Measurements from ENCODE around the gene THOC5.
"Not testable (repeated sequence)": the region's sequence is repeated elsewhere in the genome, so short reads cannot be mapped to it uniquely, and the experiment has no call there.

Gene THOC5

GRCh38 chr22:29596408-29596807, 42.9 kb upstream of the THOC5 start:
- H3K27me3 ChIP-seq (ENCODE audit: low read length), result no peaks in the 10 kb centered on the region
- H3K36me3 ChIP-seq (ENCODE audit: low read length), result no peaks in the 10 kb centered on the region
- no peak overlapping the region for H3K4me2 ChIP-seq (ENCODE audit: low read depth, low read length, poor library complexity, severe bottlenecking)
- H3K4me3 ChIP-seq (ENCODE audit: insufficient read depth, low read length, poor library complexity, severe bottlenecking), result no peak overlapping the region
- H2AFZ ChIP-seq (ENCODE audit: low read depth, low read length, severe bottlenecking), result no peak overlapping the region
- no peak for TF ChIP-seq EZH2phosphoT487 (conservative IDR thresholded peaks at IDR 0.05; ENCODE audit: low read length)
- no peak for TF ChIP-seq CTCF (IDR thresholded peaks at IDR 0.05; ENCODE audit: insufficient read depth, low read length, poor library complexity, severe bottlenecking)
- H3K27ac ChIP-seq (ENCODE audit: low read depth, low read length), result no peak overlapping the region
- no peaks in the 10 kb centered on the region for H3K9me2 ChIP-seq (replicated peaks; ENCODE audit: insufficient read depth, low read length)
- H3K79me2 ChIP-seq (ENCODE audit: insufficient read depth, low read length), result no peaks in the 10 kb centered on the region
- no peaks in the 10 kb centered on the region for H4K20me1 ChIP-seq (ENCODE audit: low read depth, low read length)
- no peaks in the 10 kb centered on the region for H3K9me3 ChIP-seq (ENCODE audit: insufficient read depth, low read length)
- H3K9ac ChIP-seq (ENCODE audit: low read length), result no peak overlapping the region
- no peaks in the 10 kb centered on the region for H3F3A ChIP-seq (ENCODE audit: insufficient read depth)

GRCh38 chr22:29594447-29594846, 40.9 kb upstream of the THOC5 start:
- H3K27ac ChIP-seq (ENCODE audit: low read depth, low read length); H3K36me3 ChIP-seq (ENCODE audit: low read length); H3K9ac ChIP-seq (ENCODE audit: low read length); H3K4me3 ChIP-seq (ENCODE audit: insufficient read depth, low read length, poor library complexity, severe bottlenecking); H3K79me2 ChIP-seq (ENCODE audit: insufficient read depth, low read length); H3F3A ChIP-seq (ENCODE audit: insufficient read depth); H4K20me1 ChIP-seq (ENCODE audit: low read depth, low read length); H2AFZ ChIP-seq (ENCODE audit: low read depth, low read length, severe bottlenecking); H3K27me3 ChIP-seq (ENCODE audit: low read length); H3K9me3 ChIP-seq (ENCODE audit: insufficient read depth, low read length); H3K4me2 ChIP-seq (ENCODE audit: low read depth, low read length, poor library complexity, severe bottlenecking); H3K9me2 ChIP-seq (replicated peaks; ENCODE audit: insufficient read depth, low read length): not testable (repeated sequence)

- Histone ChIP-seq H3K36me3 (ENCODE audit: low read length) (no peaks in the 10 kb centered on the region), H3F3A (ENCODE audit: insufficient read depth) (no peaks in the 10 kb centered on the region), H3K27me3 (ENCODE audit: low read length) (no peaks in the 10 kb centered on the region), H3K9me2 (replicated peaks; ENCODE audit: insufficient read depth, low read length) (no peaks in the 10 kb centered on the region), H3K4me2 (ENCODE audit: low read depth, low read length, poor library complexity, severe bottlenecking) (no peak overlapping the region), H4K20me1 (ENCODE audit: low read depth, low read length) (no peaks in the 10 kb centered on the region), H3K9ac (ENCODE audit: low read length) (no peak overlapping the region), H3K79me2 (ENCODE audit: insufficient read depth, low read length) (no peaks in the 10 kb centered on the region), H3K27ac (ENCODE audit: low read depth, low read length) (no peak overlapping the region), H3K9me3 (ENCODE audit: insufficient read depth, low read length) (no peaks in the 10 kb centered on the region), H2AFZ (ENCODE audit: low read depth, low read length, severe bottlenecking) (no peak overlapping the region), H3K4me3 (ENCODE audit: insufficient read depth, low read length, poor library complexity, severe bottlenecking) (no peak overlapping the region)
- TF ChIP-seq CTCF (IDR thresholded peaks at IDR 0.05; ENCODE audit: insufficient read depth, low read length, poor library complexity, severe bottlenecking), result no peak
- TF ChIP-seq EZH2phosphoT487 (conservative IDR thresholded peaks at IDR 0.05; ENCODE audit: low read length), result no peak
Observed at GRCh38 chr22:29593923-29594322, 40.4 kb upstream of the THOC5 start.

GRCh38 chr22:29587938-29588699, 34.6 kb upstream of the THOC5 start:
- Histone ChIP-seq H3K9ac (ENCODE audit: low read length) (no peak overlapping the region), H3K36me3 (ENCODE audit: low read length) (no peaks in the 10 kb centered on the region), H3K4me3 (ENCODE audit: insufficient read depth, low read length, poor library complexity, severe bottlenecking) (no peak overlapping the region), H3F3A (ENCODE audit: insufficient read depth) (no peaks in the 10 kb centered on the region), H3K9me3 (ENCODE audit: insufficient read depth, low read length) (no peaks in the 10 kb centered on the region), H3K4me2 (ENCODE audit: low read depth, low read length, poor library complexity, severe bottlenecking) (no peak overlapping the region), H3K27ac (ENCODE audit: low read depth, low read length) (no peak overlapping the region), H3K79me2 (ENCODE audit: insufficient read depth, low read length) (no peaks in the 10 kb centered on the region), H3K9me2 (replicated peaks; ENCODE audit: insufficient read depth, low read length) (no peaks in the 10 kb centered on the region), H4K20me1 (ENCODE audit: low read depth, low read length) (no peaks in the 10 kb centered on the region), H2AFZ (ENCODE audit: low read depth, low read length, severe bottlenecking) (no peak overlapping the region), H3K27me3 (ENCODE audit: low read length) (no peaks in the 10 kb centered on the region)
- TF ChIP-seq EZH2phosphoT487 (conservative IDR thresholded peaks at IDR 0.05; ENCODE audit: low read length), result no peak
- no peak for TF ChIP-seq CTCF (IDR thresholded peaks at IDR 0.05; ENCODE audit: insufficient read depth, low read length, poor library complexity, severe bottlenecking)

GRCh38 chr22:29586193-29586705, 32.7 kb upstream of the THOC5 start:
- not testable (repeated sequence) for H3K27ac ChIP-seq (ENCODE audit: low read depth, low read length); H3K9ac ChIP-seq (ENCODE audit: low read length); H4K20me1 ChIP-seq (ENCODE audit: low read depth, low read length); H3K27me3 ChIP-seq (ENCODE audit: low read length); H3K9me3 ChIP-seq (ENCODE audit: insufficient read depth, low read length); H3F3A ChIP-seq (ENCODE audit: insufficient read depth); H3K4me2 ChIP-seq (ENCODE audit: low read depth, low read length, poor library complexity, severe bottlenecking); H2AFZ ChIP-seq (ENCODE audit: low read depth, low read length, severe bottlenecking); H3K4me3 ChIP-seq (ENCODE audit: insufficient read depth, low read length, poor library complexity, severe bottlenecking); H3K9me2 ChIP-seq (replicated peaks; ENCODE audit: insufficient read depth, low read length); H3K79me2 ChIP-seq (ENCODE audit: insufficient read depth, low read length); H3K36me3 ChIP-seq (ENCODE audit: low read length)
